SK-N-SH (cell line): ENCODE data around the gene ZNF3. TPM values are rescaled to one million over a fixed set of nuclear protein-coding genes. Genes with fewer than 3 reads are reported as not detected.

Source experiments
- CTCF ChIA-PET: fragments of 300-600, 350-600 bp; formaldehyde crosslinking; extraction: SDS; loops from one replicate; lab custom pipeline; 2021; lab: Yijun Ruan, JAX
- POLR2A ChIA-PET: fragments of 350-600 bp; sonication (Branson Sonifier 250); formaldehyde crosslinking; extraction: SDS; loops from one replicate; lab custom pipeline; 2020; ENCODE audit warnings: antibody characterized with exemption, inconsistent platforms; lab: Yijun Ruan, JAX
- DNase-seq: peaks from one replicate; pipeline ENCODE4 v3.0.0; 2012
- H2AFZ ChIP-seq: fragments of 200-600 bp; sonication (generic); 2 replicates; pipeline ENCODE4 v1.8.1; 2016; ENCODE audit warnings: antibody characterized with exemption, mild to moderate bottlenecking, low read depth
- H3F3A ChIP-seq: fragments of 200-600 bp; sonication (generic); replicated peaks from 2 replicates; pipeline ENCODE3; 2016; ENCODE audit warnings: antibody characterized with exemption, mild to moderate bottlenecking; ENCODE audit not compliant: insufficient read depth
- H3K27ac ChIP-seq, 2 experiments: fragments of 200-500 bp in 1 of 2; fragments of 200-600 bp in 1 of 2; sonication (Bioruptor generic) in 1 of 2; sonication (generic), shearing (Covaris generic) in 1 of 2; 2 replicates each; pipeline versions ENCODE4 v1.5.1 to v1.6.1; 2014 to 2016; ENCODE audit warnings: low read depth in 2 of 2, inconsistent platforms in 1 of 2, low read length in 1 of 2, mild to moderate bottlenecking in 1 of 2, mixed read lengths in 1 of 2
- H3K27me3 ChIP-seq: fragments of 200-600 bp; sonication (generic), shearing (Covaris generic); 2 replicates; pipeline ENCODE4 v1.6.1; 2016; ENCODE audit warnings: mixed run types; ENCODE audit not compliant: insufficient read depth
- H3K36me3 ChIP-seq, 2 experiments: fragments of 200-500 bp in 1 of 2; fragments of 200-600 bp in 1 of 2; sonication (Bioruptor generic) in 1 of 2; sonication (generic) in 1 of 2; replicated peaks in 1 of 2; 2 replicates each; pipeline versions ENCODE3 to v1.5.1; 2014 to 2016; ENCODE audit warnings: low read length in 1 of 2, mild to moderate bottlenecking in 1 of 2; ENCODE audit not compliant: insufficient read depth in 2 of 2, control insufficient read depth in 1 of 2
- H3K4me1 ChIP-seq, 2 experiments: fragments of 200-500 bp in 1 of 2; fragments of 200-600 bp in 1 of 2; sonication (Bioruptor generic) in 1 of 2; sonication (generic), shearing (Covaris generic) in 1 of 2; 2 replicates each; pipeline versions ENCODE4 v1.5.1 to v1.6.1; 2014 to 2016; ENCODE audit warnings: low read depth in 1 of 2, low read length in 1 of 2, mixed run types in 1 of 2; ENCODE audit not compliant: insufficient read depth in 2 of 2, control insufficient read depth in 1 of 2
- H3K4me2 ChIP-seq: fragments of 200-600 bp; sonication (generic), shearing (Covaris generic); 2 replicates; pipeline ENCODE4 v1.6.1; 2017; ENCODE audit warnings: mixed run types
- H3K4me3 ChIP-seq, 2 experiments: fragments of 200-500 bp in 1 of 2; fragments of 200-600 bp in 1 of 2; sonication (Bioruptor generic) in 1 of 2; sonication (generic), shearing (Covaris generic) in 1 of 2; 2 replicates each; pipeline versions ENCODE4 v1.5.1 to v1.8.1; 2014 to 2016; ENCODE audit warnings: low read depth in 2 of 2, inconsistent platforms in 1 of 2, low read length in 1 of 2, mild to moderate bottlenecking in 1 of 2, mixed read lengths in 1 of 2, moderate library complexity in 1 of 2
- H3K79me2 ChIP-seq: fragments of 200-600 bp; sonication (generic); 2 replicates; pipeline ENCODE4 v1.8.1; 2017; ENCODE audit warnings: mild to moderate bottlenecking; ENCODE audit not compliant: insufficient read depth
- H3K9ac ChIP-seq: fragments of 200-600 bp; sonication (generic); 2 replicates; pipeline ENCODE4 v1.6.1; 2017; ENCODE audit warnings: mixed run types
- H3K9me2 ChIP-seq: fragments of 200-600 bp; sonication (generic); 2 replicates; pipeline ENCODE4 v1.6.1; 2017; ENCODE audit warnings: mixed run types
- H3K9me3 ChIP-seq: fragments of 200-600 bp; sonication (generic); 2 replicates; pipeline ENCODE4 v1.6.1; 2017; ENCODE audit warnings: mixed run types, mild to moderate bottlenecking, moderate library complexity
- H4K20me1 ChIP-seq: fragments of 200-600 bp; sonication (generic); 2 replicates; pipeline ENCODE4 v1.6.1; 2017; ENCODE audit warnings: mild to moderate bottlenecking, mixed run types; ENCODE audit not compliant: insufficient read depth
- CHD2 ChIP-seq: fragments of 150-350 bp; IDR thresholded peaks from 2 replicates; pipeline ENCODE4 v1.6.1; 2018; ENCODE audit warnings: low read length; ENCODE audit not compliant: partially characterized antibody
- ELF1 ChIP-seq: IDR thresholded peaks from 2 replicates; pipeline ENCODE4 v1.4.0; 2012
- EP300 ChIP-seq, 2 experiments: IDR thresholded peaks; 2 replicates each; pipeline versions ENCODE4 v1.4.0 to v1.6.1; 2012; ENCODE audit warnings: borderline replicate concordance in 1 of 2, low read depth in 1 of 2, low read length in 1 of 2
- GABPA ChIP-seq: IDR thresholded peaks from 2 replicates; pipeline ENCODE4 v1.4.0; 2012; ENCODE audit warnings: low read depth, mild to moderate bottlenecking
- JUND ChIP-seq: IDR thresholded peaks from 2 replicates; pipeline ENCODE4 v1.4.0; 2012
- RAD21 ChIP-seq: IDR thresholded peaks from 2 replicates; pipeline ENCODE4 v1.6.1; 2012; ENCODE audit warnings: mild to moderate bottlenecking, low read length
- REST ChIP-seq: IDR thresholded peaks from 2 replicates; pipeline ENCODE4 v1.6.1; 2012; ENCODE audit warnings: mild to moderate bottlenecking, low read depth, low read length, moderate library complexity
- RXRA ChIP-seq: IDR thresholded peaks from 2 replicates; pipeline ENCODE4 v1.4.0; 2012; ENCODE audit warnings: low read depth, mild to moderate bottlenecking, borderline replicate concordance
- SIN3A ChIP-seq: IDR thresholded peaks from 2 replicates; pipeline ENCODE4 v1.6.1; 2012; ENCODE audit warnings: low read depth, mild to moderate bottlenecking, low read length, moderate library complexity, borderline replicate concordance
- SMC3 ChIP-seq: IDR thresholded peaks from 2 replicates; pipeline ENCODE4 v1.6.1; 2012; ENCODE audit warnings: low read depth, low read length, improper control_type of control experiment
- TCF12 ChIP-seq: IDR thresholded peaks from 2 replicates; pipeline ENCODE4 v1.4.0; 2012
- TEAD4 ChIP-seq: IDR thresholded peaks from 2 replicates; pipeline ENCODE4 v1.4.0; 2012; ENCODE audit warnings: mild to moderate bottlenecking, borderline replicate concordance; ENCODE audit not compliant: insufficient read depth
- USF1 ChIP-seq: IDR thresholded peaks from 2 replicates; pipeline ENCODE4 v1.4.0; 2012; ENCODE audit warnings: low read depth, borderline replicate concordance
- ZBTB33 ChIP-seq: IDR thresholded peaks from 2 replicates; pipeline ENCODE4 v1.4.0; 2012; ENCODE audit warnings: low read depth, borderline replicate concordance
- WGBS: methylation state at CpG from one replicate; pipeline ENCODE4 v1.1.6; 2017; ENCODE audit warnings: low lambda C conversion rate; 5-methylcytosine and 5-hydroxymethylcytosine counted together
- polyA plus RNA-seq, 3 experiments: library from polyadenylated mRNA; depleted of rRNA; stranded (reverse); fragments of >200 nt; gene quantifications; 2 replicates each; pipeline ENCODE4 v1.2.3, GENCODE V29; 2012

The ZNF3 gene
- polyA plus RNA-seq, 1 of the 3 experiments (the other 2 are of a cell fraction) = 30.5 TPM

GRCh38 chr7:100090527-100091410 is 9.2 kb upstream of the ZNF3 start:
- peaks cover 90% of the 10 kb centered on the region for H3F3A ChIP-seq
- no peaks in the 10 kb centered on the region for H3K9me3 ChIP-seq
- DNase-seq = peak; percentile 30
- peak overlapping the region; percentile 93; the same call in 1 of the 2 replicates for H3K4me2 ChIP-seq
- peak overlapping the region; percentile 2 to 98; a peak in 2 of 4 replicates for H3K27ac ChIP-seq
- TF ChIP-seq RXRA (no peak), GABPA (no peak), JUND (no peak), SIN3A (no peak), TCF12 (no peak), ZBTB33 (no peak), ELF1 (no peak), EP300 (IDR thresholded peaks at IDR 0.05; ENCODE audit: borderline replicate concordance in 1 of 2, low read depth in 1 of 2, low read length in 1 of 2) (no peak), SMC3 (no peak), TEAD4 (no peak), REST (no peak), RAD21 (no peak), CHD2 (no peak), USF1 (no peak)
- WGBS = 92% methylated on average over 13 of the region's 14 CpGs
- H3K9me2 ChIP-seq = no peaks in the 10 kb centered on the region
- no peaks in the 10 kb centered on the region for H4K20me1 ChIP-seq
- peaks cover 70% of the 10 kb centered on the region for H3K79me2 ChIP-seq
- no peak overlapping the region for H2AFZ ChIP-seq
- H3K9ac ChIP-seq = no peak overlapping the region; the same call in 1 of the 2 replicates
- ChIA-PET POLR2A (interaction anchor here (7.5 kb wide), 1 partner anchor 10 kb away, joined by 98 read pairs; the partner anchor contains the start of genes AP4M1 and MCM7), CTCF (interaction anchor here (1.0 kb wide), 1 partner anchor 9 kb away, joined by 3 read pairs; no protein-coding TSS in a partner anchor)
- no peaks in the 10 kb centered on the region for H3K27me3 ChIP-seq
- no peak overlapping the region for H3K4me3 ChIP-seq
- H3K36me3 ChIP-seq = peaks cover 49 to 56% of the 10 kb centered on the region in 2 experiments
- H3K4me1 ChIP-seq = peaks cover 33 to 40% of the 10 kb centered on the region in 2 experiments
